Endothelial cell of umbilical vein (primary cell): ENCODE data around the gene CTDP1. TPM values are rescaled to one million over a fixed set of nuclear protein-coding genes. Genes with fewer than 3 reads are reported as not detected.

Experiments
- BruUV-seq: library from RNA; stranded (reverse); fragments of 400-500 nt; replicated peaks from 2 replicates; lab custom pipeline; 2021; lab: Mats Ljungman, UMichigan
- CTCF ChIA-PET: fragments of 300-600, 350-600 bp; sonication (Branson Sonifier 250); formaldehyde crosslinking; loops from one replicate; lab custom pipeline; 2021; ENCODE audit warnings: antibody characterized with exemption, inconsistent platforms; lab: Charles Lee
- POLR2A ChIA-PET: fragments of 300-600, 350-600 bp; sonication (Branson Sonifier 250); formaldehyde crosslinking; loops from one replicate; lab custom pipeline; 2021; ENCODE audit warnings: antibody characterized with exemption, inconsistent platforms; lab: Charles Lee
- DNase-seq: peaks from one replicate; pipeline ENCODE4 v3.0.0-alpha.2; 2011; ENCODE audit warnings: low read depth, low spot score
- FAIRE-seq: peaks from 2 replicates; lab custom pipeline; 2011; peaks lifted over from hg19 to GRCh38; lab: Jason Lieb, UNC
- H2AFZ ChIP-seq: 2 replicates; pipeline ENCODE4 v1.6.0; 2012; ENCODE audit warnings: low read depth, low read length, control low read depth, inconsistent platforms
- H3K27ac ChIP-seq: 2 replicates; pipeline ENCODE4 v1.5.1; 2011; ENCODE audit warnings: low read depth, mild to moderate bottlenecking, control low read depth, low read length, moderate library complexity; ENCODE audit not compliant: insufficient read depth
- H3K27me3 ChIP-seq, 2 experiments: 2 replicates each; pipeline versions ENCODE4 v1.6.0 to v1.6.1; 2011; ENCODE audit warnings: low read length in 2 of 2, mixed read lengths in 1 of 2; ENCODE audit not compliant: control insufficient read depth in 2 of 2, insufficient read depth in 2 of 2
- H3K36me3 ChIP-seq, 2 experiments: 2 replicates in 1 of 2; 3 replicates in 1 of 2; pipeline ENCODE4 v1.5.1; 2011; ENCODE audit warnings: low read length in 2 of 2, mild to moderate bottlenecking in 1 of 2, moderate library complexity in 1 of 2; ENCODE audit not compliant: control insufficient read depth in 2 of 2, insufficient read depth in 2 of 2; ENCODE audit errors: extremely low read depth in 1 of 2
- H3K4me1 ChIP-seq: 3 replicates; pipeline ENCODE4 v1.5.1; 2011; ENCODE audit warnings: mild to moderate bottlenecking, low read length; ENCODE audit not compliant: control insufficient read depth, insufficient read depth; ENCODE audit errors: extremely low read depth
- H3K4me2 ChIP-seq: 2 replicates; pipeline ENCODE4 v1.6.1; 2011; ENCODE audit warnings: low read length, control low read depth, mixed read lengths; ENCODE audit not compliant: insufficient read depth
- H3K4me3 ChIP-seq, 3 experiments: fragments of 200-600 bp in 1 of 3; sonication (generic), shearing (Covaris generic) in 1 of 3; replicated peaks in 1 of 3; 2 replicates each; pipeline ENCODE4 v1.5.1; 2011 to 2016; ENCODE audit warnings: control low read depth in 3 of 3, low read length in 3 of 3, mild to moderate bottlenecking in 2 of 3, inconsistent platforms in 1 of 3, low read depth in 1 of 3, moderate library complexity in 1 of 3; ENCODE audit not compliant: insufficient read depth in 1 of 3
- H3K79me2 ChIP-seq: 2 replicates; pipeline ENCODE4 v1.6.0; 2012; ENCODE audit warnings: low read length, inconsistent platforms; ENCODE audit not compliant: control insufficient read depth, insufficient read depth
- H3K9ac ChIP-seq: replicated peaks from 2 replicates; pipeline ENCODE3; 2011; ENCODE audit warnings: low read length, control low read depth; ENCODE audit not compliant: insufficient read depth; ENCODE audit errors: extremely low read depth
- H3K9me1 ChIP-seq: replicated peaks from 3 replicates; pipeline ENCODE4 v1.6.0; 2011; ENCODE audit warnings: mild to moderate bottlenecking, low read length; ENCODE audit not compliant: control insufficient read depth, insufficient read depth; ENCODE audit errors: extremely low read depth
- H3K9me3 ChIP-seq: replicated peaks from 2 replicates; pipeline ENCODE4 v1.5.1; 2012; ENCODE audit warnings: low read length, inconsistent platforms; ENCODE audit not compliant: control insufficient read depth, insufficient read depth
- H4K20me1 ChIP-seq: replicated peaks from 2 replicates; pipeline ENCODE3; 2011; ENCODE audit warnings: mild to moderate bottlenecking, low read length; ENCODE audit not compliant: control insufficient read depth, insufficient read depth; ENCODE audit errors: extremely low read depth
- CTCF ChIP-seq, 2 donors: IDR thresholded peaks; 1 replicate in 1 of 2; 2 replicates in 1 of 2; pipeline ENCODE4 v1.5.1; 2011; ENCODE audit warnings: low read length in 2 of 2, mild to moderate bottlenecking in 2 of 2, moderate library complexity in 2 of 2, control low read depth in 1 of 2, inconsistent platforms in 1 of 2, low read depth in 1 of 2; ENCODE audit not compliant: insufficient read depth in 1 of 2; ENCODE audit errors: extremely low read depth in 1 of 2
- EZH2 ChIP-seq: IDR thresholded peaks from 2 replicates; pipeline ENCODE4 v1.6.1; 2012; ENCODE audit warnings: borderline replicate concordance, low read depth, mild to moderate bottlenecking, moderate library complexity, low read length, inconsistent platforms; ENCODE audit not compliant: severe bottlenecking
- FOS ChIP-seq: IDR thresholded peaks from 2 replicates; pipeline ENCODE4 v1.6.1; 2011; ENCODE audit warnings: mild to moderate bottlenecking, low read length, moderate library complexity, borderline replicate concordance; ENCODE audit not compliant: insufficient read depth
- MAX ChIP-seq: IDR thresholded peaks from 2 replicates; pipeline ENCODE4 v1.6.1; 2011; ENCODE audit not compliant: insufficient read depth, insufficient read length
- POLR2A ChIP-seq: IDR thresholded peaks from 2 replicates; pipeline ENCODE4 v1.6.1; 2012; ENCODE audit warnings: low read depth, mild to moderate bottlenecking, control low read depth, low read length
- POLR2AphosphoS5 ChIP-seq: IDR thresholded peaks from 2 replicates; pipeline ENCODE4 v1.6.1; 2012; ENCODE audit warnings: low read depth, mild to moderate bottlenecking, control low read depth, low read length, moderate library complexity; ENCODE audit not compliant: insufficient read depth
- dilution Hi-C: fragments of 300-500 bp; cut with MboI; formaldehyde crosslinking; loops from one replicate; pipeline ENCODE4 v1.15.0; 2019; ENCODE audit warnings: low sequenced_read_pairs; ENCODE audit not compliant: extremely low pct_ligation_motif_present
- intact Hi-C: fragments of 100-400 bp; cut with micrococcal nuclease; formaldehyde crosslinking; loops from one replicate; pipeline ENCODE4 v1.10.0; 2022
- polyA plus RNA-seq, 4 experiments: library from polyadenylated mRNA; depleted of rRNA in 3 of 4; stranded (reverse) in 3 of 4; unstranded in 1 of 4; fragments of >200 nt; gene quantifications; 2 replicates each; pipeline versions ENCODE4 v1.2.1 to v1.2.3, GENCODE V29; 2011 to 2012; ENCODE audit warnings: missing spikeins in 1 of 4
- total RNA-seq: library from RNA; stranded (reverse); gene quantifications from 2 replicates; pipeline ENCODE4 v1.2.3, GENCODE V29; 2021

Gene CTDP1
- total and polyA plus RNA-seq, 2 donors (not counting 3 experiments of a cell fraction or from before 2014, with no cell fraction given), result 15.3 to 27.6 TPM

GRCh38 chr18:79789091-79789891 lies 109.7 kb downstream of the CTDP1 start:
- no TSS peak for BruUV-seq
- H3K27ac ChIP-seq, result no peak overlapping the region

More at GRCh38 chr18:79789091-79789891, 109.7 kb downstream of the CTDP1 start:
- no peak for FAIRE-seq
- ChIA-PET POLR2A (no interaction called here), CTCF (no interaction called here)
- dilution Hi-C loops, result no loop called here
- TF ChIP-seq FOS (no peak), MAX (no peak), POLR2A (no peak), CTCF (IDR thresholded peaks at IDR 0.05; ENCODE audit: extremely low read depth in 1 of 2, insufficient read depth in 1 of 2, low read depth in 1 of 2, low read length in 2 of 2) (no peak), POLR2AphosphoS5 (no peak), EZH2 (no peak)
- intact Hi-C loops, result no loop called here
- no peak overlapping the region for H3K4me2 ChIP-seq
- no peaks in the 10 kb centered on the region for H3K4me1 ChIP-seq
- no peaks in the 10 kb centered on the region for H3K79me2 ChIP-seq
- H3K4me3 ChIP-seq, result no peak overlapping the region
- H2AFZ ChIP-seq, result no peak overlapping the region
- H3K9ac ChIP-seq, result no peak overlapping the region
- H4K20me1 ChIP-seq, result no peaks in the 10 kb centered on the region
- no peaks in the 10 kb centered on the region for H3K9me1 ChIP-seq
- no peak for DNase-seq
- no peaks in the 10 kb centered on the region for H3K36me3 ChIP-seq
- H3K27me3 ChIP-seq, result peaks cover 15 to 18% of the 10 kb centered on the region in 2 experiments
- H3K9me3 ChIP-seq, result no peaks in the 10 kb centered on the region
